ENCODE data around the gene EIF4G1.
A peak's percentile ranks its signal among the peaks of the same experiment; 100 is the strongest.

Gene EIF4G1

GRCh38 chr3:184320104-184320445 is 5.7 kb downstream of the EIF4G1 start:
- TF ChIP-seq MYC (IDR thresholded peaks at IDR 0.05; ENCODE audit: low read depth, low read length) = no peak
- no peak for TF ChIP-seq POLR2A (IDR thresholded peaks at IDR 0.05; ENCODE audit: extremely low read depth, insufficient read length)
- no peak for TF ChIP-seq MAX (IDR thresholded peaks at IDR 0.05; ENCODE audit: low read depth, low read length)
- TF ChIP-seq CTCF (IDR thresholded peaks at IDR 0.05; ENCODE audit: low read depth, low read length) = no peak
- peak; percentile 44 for DNase-seq (ENCODE audit: low read depth)
- H3K4me3 ChIP-seq (ENCODE audit: low read depth, low read length) = no peak overlapping the region

DNA sequence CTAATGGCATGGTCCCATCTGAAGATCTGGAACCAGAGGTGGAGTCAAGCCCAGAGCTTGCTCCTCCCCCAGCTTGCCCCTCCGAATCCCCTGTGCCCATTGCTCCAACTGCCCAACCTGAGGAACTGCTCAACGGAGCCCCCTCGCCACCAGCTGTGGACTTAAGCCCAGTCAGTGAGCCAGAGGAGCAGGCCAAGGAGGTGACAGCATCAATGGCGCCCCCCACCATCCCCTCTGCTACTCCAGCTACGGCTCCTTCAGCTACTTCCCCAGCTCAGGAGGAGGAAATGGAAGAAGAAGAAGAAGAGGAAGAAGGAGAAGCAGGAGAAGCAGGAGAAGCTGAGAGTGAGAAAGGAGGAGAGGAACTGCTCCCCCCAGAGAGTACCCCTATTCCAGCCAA is 7.3 kb downstream of the EIF4G1 start:
- no peak overlapping the region for H3K4me3 ChIP-seq (ENCODE audit: low read depth, low read length)
- no peak for TF ChIP-seq CTCF (IDR thresholded peaks at IDR 0.05; ENCODE audit: low read depth, low read length)
- TF ChIP-seq MYC (IDR thresholded peaks at IDR 0.05; ENCODE audit: low read depth, low read length) = no peak
- TF ChIP-seq POLR2A (IDR thresholded peaks at IDR 0.05; ENCODE audit: extremely low read depth, insufficient read length) = no peak
- no peak for TF ChIP-seq MAX (IDR thresholded peaks at IDR 0.05; ENCODE audit: low read depth, low read length)
- no peak for DNase-seq (ENCODE audit: low read depth)

GRCh38 chr3:184322731-184323487 is 8.5 kb downstream of the EIF4G1 start:
- H3K4me3 ChIP-seq (ENCODE audit: low read depth, low read length) = no peak overlapping the region
- no peak for DNase-seq (ENCODE audit: low read depth)
- TF ChIP-seq MAX (IDR thresholded peaks at IDR 0.05; ENCODE audit: low read depth, low read length) = no peak
- no peak for TF ChIP-seq POLR2A (IDR thresholded peaks at IDR 0.05; ENCODE audit: extremely low read depth, insufficient read length)
- no peak for TF ChIP-seq MYC (IDR thresholded peaks at IDR 0.05; ENCODE audit: low read depth, low read length)
- TF ChIP-seq CTCF (IDR thresholded peaks at IDR 0.05; ENCODE audit: low read depth, low read length) = no peak

GRCh38 chr3:184323696-184324095 is 9.3 kb downstream of the EIF4G1 start:
- no peak overlapping the region for H3K4me3 ChIP-seq (ENCODE audit: low read depth, low read length)
- TF ChIP-seq CTCF (IDR thresholded peaks at IDR 0.05; ENCODE audit: low read depth, low read length) = no peak
- no peak for TF ChIP-seq POLR2A (IDR thresholded peaks at IDR 0.05; ENCODE audit: extremely low read depth, insufficient read length)
- no peak for TF ChIP-seq MAX (IDR thresholded peaks at IDR 0.05; ENCODE audit: low read depth, low read length)
- no peak for TF ChIP-seq MYC (IDR thresholded peaks at IDR 0.05; ENCODE audit: low read depth, low read length)
- no peak for DNase-seq (ENCODE audit: low read depth)

GRCh38 chr3:184325269-184325668 is 10.9 kb downstream of the EIF4G1 start:
- no peak overlapping the region for H3K4me3 ChIP-seq (ENCODE audit: low read depth, low read length)
- DNase-seq (ENCODE audit: low read depth) = no peak
- TF ChIP-seq MAX (IDR thresholded peaks at IDR 0.05; ENCODE audit: low read depth, low read length) (no peak), POLR2A (IDR thresholded peaks at IDR 0.05; ENCODE audit: extremely low read depth, insufficient read length) (no peak), CTCF (IDR thresholded peaks at IDR 0.05; ENCODE audit: low read depth, low read length) (no peak), MYC (IDR thresholded peaks at IDR 0.05; ENCODE audit: low read depth, low read length) (no peak)
